Measurements from ENCODE around the gene COL4A3.

Gene COL4A3

DNA sequence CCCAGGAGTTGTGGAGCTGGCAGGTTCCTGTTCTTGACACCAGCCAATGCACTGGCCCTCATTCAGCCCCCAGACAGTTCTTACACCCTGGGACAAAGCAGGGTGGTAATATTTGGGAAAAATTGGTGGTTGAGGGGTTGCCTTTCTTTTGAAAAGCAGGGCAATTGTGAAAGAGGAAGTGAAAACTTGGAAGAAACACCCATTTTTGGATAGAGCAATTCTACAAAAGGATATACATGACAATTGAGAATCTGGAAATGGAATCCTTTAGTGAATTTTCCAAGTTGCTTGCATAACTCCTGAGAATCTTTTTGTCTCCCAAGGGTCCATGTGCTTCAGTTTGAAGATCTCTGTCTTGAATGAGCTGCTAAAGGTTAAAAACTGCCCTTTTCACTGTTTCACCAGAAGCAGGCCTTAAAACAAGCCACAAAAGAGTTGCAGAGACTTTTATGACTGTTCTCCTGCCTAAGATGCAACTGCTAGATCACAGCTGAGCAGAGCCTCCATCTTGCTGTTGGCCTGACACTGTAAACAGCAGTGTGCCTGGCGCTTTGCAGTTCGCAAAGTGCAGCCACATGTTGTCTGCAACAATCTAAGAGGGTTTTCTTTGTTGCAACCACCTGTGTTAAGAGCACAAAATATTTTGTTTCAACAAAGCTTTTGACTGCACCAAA is 12.2 kb upstream of the COL4A3 start:
- TF ChIP-seq, protein P1, sequence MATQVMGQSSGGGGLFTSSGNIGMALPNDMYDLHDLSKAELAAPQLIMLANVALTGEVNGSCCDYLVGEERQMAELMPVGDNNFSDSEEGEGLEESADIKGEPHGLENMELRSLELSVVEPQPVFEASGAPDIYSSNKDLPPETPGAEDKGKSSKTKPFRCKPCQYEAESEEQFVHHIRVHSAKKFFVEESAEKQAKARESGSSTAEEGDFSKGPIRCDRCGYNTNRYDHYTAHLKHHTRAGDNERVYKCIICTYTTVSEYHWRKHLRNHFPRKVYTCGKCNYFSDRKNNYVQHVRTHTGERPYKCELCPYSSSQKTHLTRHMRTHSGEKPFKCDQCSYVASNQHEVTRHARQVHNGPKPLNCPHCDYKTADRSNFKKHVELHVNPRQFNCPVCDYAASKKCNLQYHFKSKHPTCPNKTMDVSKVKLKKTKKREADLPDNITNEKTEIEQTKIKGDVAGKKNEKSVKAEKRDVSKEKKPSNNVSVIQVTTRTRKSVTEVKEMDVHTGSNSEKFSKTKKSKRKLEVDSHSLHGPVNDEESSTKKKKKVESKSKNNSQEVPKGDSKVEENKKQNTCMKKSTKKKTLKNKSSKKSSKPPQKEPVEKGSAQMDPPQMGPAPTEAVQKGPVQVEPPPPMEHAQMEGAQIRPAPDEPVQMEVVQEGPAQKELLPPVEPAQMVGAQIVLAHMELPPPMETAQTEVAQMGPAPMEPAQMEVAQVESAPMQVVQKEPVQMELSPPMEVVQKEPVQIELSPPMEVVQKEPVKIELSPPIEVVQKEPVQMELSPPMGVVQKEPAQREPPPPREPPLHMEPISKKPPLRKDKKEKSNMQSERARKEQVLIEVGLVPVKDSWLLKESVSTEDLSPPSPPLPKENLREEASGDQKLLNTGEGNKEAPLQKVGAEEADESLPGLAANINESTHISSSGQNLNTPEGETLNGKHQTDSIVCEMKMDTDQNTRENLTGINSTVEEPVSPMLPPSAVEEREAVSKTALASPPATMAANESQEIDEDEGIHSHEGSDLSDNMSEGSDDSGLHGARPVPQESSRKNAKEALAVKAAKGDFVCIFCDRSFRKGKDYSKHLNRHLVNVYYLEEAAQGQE (IDR thresholded peaks at IDR 0.05; ENCODE audit: insufficient read depth in 1 of 2, low read depth in 2 of 2, low read length in 2 of 2), result no peak
- no peak for TF ChIP-seq SIN3A (IDR thresholded peaks at IDR 0.05; ENCODE audit: borderline replicate concordance, insufficient read depth, low read length)
- no peak for TF ChIP-seq POLR2AphosphoS5 (IDR thresholded peaks at IDR 0.05; ENCODE audit: low read depth, low read length)
- TF ChIP-seq TAF1 (IDR thresholded peaks at IDR 0.05; ENCODE audit: borderline replicate concordance, insufficient read depth, low read length), result no peak
- TF ChIP-seq FOXP2 (optimal IDR thresholded peaks at IDR 0.05; ENCODE audit: borderline replicate concordance, extremely low read depth, extremely low read length, insufficient read depth), result no peak

DNA sequence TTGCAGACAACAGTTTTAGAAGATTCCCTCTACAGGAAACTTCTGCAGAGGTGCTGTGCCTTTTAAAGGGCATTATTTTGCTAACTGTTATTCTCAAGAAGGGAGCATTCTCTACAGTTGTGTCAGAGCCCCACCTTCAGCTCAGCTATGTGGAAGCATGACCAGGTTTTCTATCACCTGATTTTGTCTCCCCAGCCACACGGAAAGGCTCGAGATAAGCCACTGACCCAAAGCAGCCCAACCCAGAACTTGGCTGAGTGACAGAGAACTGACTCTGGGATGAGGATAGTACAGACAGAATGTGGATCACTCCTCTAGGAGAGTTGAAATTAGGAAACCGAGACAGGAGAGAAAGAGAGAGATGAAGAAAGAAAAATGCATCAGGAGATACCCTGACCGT is 11.1 kb upstream of the COL4A3 start:
- TF ChIP-seq POLR2AphosphoS5 (IDR thresholded peaks at IDR 0.05; ENCODE audit: low read depth, low read length) (no peak), TAF1 (IDR thresholded peaks at IDR 0.05; ENCODE audit: borderline replicate concordance, insufficient read depth, low read length) (no peak), SIN3A (IDR thresholded peaks at IDR 0.05; ENCODE audit: borderline replicate concordance, insufficient read depth, low read length) (no peak), FOXP2 (optimal IDR thresholded peaks at IDR 0.05; ENCODE audit: borderline replicate concordance, extremely low read depth, extremely low read length, insufficient read depth) (no peak)
- TF ChIP-seq, protein P1 (IDR thresholded peaks at IDR 0.05; ENCODE audit: insufficient read depth in 1 of 2, low read depth in 2 of 2, low read length in 2 of 2), result no peak

DNA sequence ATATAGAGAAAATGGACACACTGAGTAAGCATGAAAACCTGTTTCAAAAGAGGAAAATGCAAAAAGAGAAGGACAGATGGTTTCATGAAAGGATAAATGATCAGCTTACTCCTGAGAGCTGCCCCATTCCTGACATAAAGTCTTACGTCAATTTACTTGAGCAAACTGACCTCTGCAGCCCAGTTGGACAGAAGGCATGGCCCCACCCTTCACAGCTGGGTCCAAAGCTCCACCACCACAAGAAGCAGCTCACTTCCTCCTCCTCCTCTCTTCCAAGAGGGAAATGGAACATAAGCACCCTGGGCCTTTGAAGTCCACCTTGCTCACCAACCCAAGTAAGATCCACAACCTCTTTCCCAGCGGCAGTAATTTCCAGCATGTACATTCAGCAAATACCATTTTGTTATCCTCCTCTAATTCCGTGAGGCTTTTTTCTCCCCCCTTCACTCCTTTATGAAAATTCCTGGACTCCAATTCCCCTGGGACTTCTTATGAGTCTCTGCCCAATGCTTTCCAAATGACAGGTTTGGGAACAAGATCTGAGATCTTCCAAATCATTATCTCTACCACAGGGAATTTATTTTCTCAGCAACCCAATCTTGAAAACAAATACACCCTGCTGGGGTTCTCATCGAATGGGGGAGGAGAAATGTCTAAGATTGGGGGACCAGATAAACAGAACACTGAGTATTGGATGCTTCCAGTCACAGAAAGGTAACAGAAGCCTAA is 10.5 kb upstream of the COL4A3 start:
- TF ChIP-seq SIN3A (IDR thresholded peaks at IDR 0.05; ENCODE audit: borderline replicate concordance, insufficient read depth, low read length), result no peak
- TF ChIP-seq FOXP2 (optimal IDR thresholded peaks at IDR 0.05; ENCODE audit: borderline replicate concordance, extremely low read depth, extremely low read length, insufficient read depth), result no peak
- TF ChIP-seq, protein P1 (IDR thresholded peaks at IDR 0.05; ENCODE audit: insufficient read depth in 1 of 2, low read depth in 2 of 2, low read length in 2 of 2), result no peak
- TF ChIP-seq POLR2AphosphoS5 (IDR thresholded peaks at IDR 0.05; ENCODE audit: low read depth, low read length), result no peak
- TF ChIP-seq TAF1 (IDR thresholded peaks at IDR 0.05; ENCODE audit: borderline replicate concordance, insufficient read depth, low read length), result no peak

DNA sequence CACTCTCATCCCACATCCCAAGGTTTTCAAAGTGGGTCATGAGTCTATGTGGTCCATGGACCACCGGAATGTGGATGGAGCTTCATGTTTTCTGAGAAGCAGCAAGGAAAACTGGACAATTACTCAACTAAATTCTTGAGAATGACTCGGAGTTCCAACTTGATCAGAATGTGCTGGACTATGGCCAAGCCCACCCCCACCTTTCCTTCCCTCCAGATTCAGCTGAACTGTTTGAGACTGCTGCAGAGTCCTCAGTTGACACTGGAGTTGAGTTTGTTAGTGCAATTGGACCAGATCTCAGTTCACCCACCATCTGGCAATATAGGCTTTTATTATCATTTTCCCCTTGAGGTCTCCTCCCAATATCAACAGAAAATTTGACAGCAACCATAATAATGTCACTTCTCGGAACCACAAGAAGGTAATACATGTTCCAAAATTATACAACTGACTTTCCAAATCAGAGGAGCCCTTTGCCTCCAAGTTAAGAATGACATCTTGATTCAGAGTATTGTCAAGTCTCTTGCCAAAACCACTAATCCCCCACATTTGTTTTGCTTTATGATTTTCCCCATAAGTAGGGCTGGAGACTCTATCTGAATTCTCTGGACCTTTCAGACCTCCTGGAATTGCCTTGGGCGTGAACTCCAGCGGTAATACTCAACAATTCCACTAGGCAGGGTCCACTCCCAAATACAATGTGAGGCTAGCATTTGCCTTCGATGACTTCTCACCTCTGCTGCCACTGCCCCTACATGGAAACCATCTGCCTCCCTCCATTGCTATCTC is 9.2 kb upstream of the COL4A3 start:
- TF ChIP-seq POLR2AphosphoS5 (IDR thresholded peaks at IDR 0.05; ENCODE audit: low read depth, low read length) (no peak), SIN3A (IDR thresholded peaks at IDR 0.05; ENCODE audit: borderline replicate concordance, insufficient read depth, low read length) (no peak), FOXP2 (optimal IDR thresholded peaks at IDR 0.05; ENCODE audit: borderline replicate concordance, extremely low read depth, extremely low read length, insufficient read depth) (no peak)
- TF ChIP-seq, protein P1 (IDR thresholded peaks at IDR 0.05; ENCODE audit: insufficient read depth in 1 of 2, low read depth in 2 of 2, low read length in 2 of 2), result no peak

Measured in PFSK-1 (cell line).